Gastrocnemius medialis (tissue), 4 donors: ENCODE measurements around the gene PYGO1. TPM values are rescaled to one million over a fixed set of nuclear protein-coding genes. Genes with fewer than 3 reads are reported as not detected.

Experiments used
- ATAC-seq, 2 donors: fragments of 150-250 bp; one replicate each; pipeline ENCODE4 v1.9.1; 2016
- DNase-seq, 2 donors: peaks; one replicate each; pipeline ENCODE4 v3.0.0-alpha.2; 2019
- H3K27ac ChIP-seq, 4 donors: fragments of 200-600 bp; sonication (generic); 1 replicate in 1 of 4; 2 replicates in 3 of 4; pipeline ENCODE4 v1.5.1; 2016 to 2018; ENCODE audit warnings: mild to moderate bottlenecking in 2 of 4, moderate library complexity in 1 of 4
- H3K27me3 ChIP-seq, 3 donors: fragments of 200-600 bp; sonication (generic) in 2 of 3; 1 replicate in 1 of 3; 2 replicates in 2 of 3; pipeline versions ENCODE4 v1.5.1 to v1.6.0; 2016 to 2019; ENCODE audit warnings: mild to moderate bottlenecking in 1 of 3, moderate library complexity in 1 of 3
- H3K36me3 ChIP-seq, 2 donors: fragments of 200-600 bp; sonication (generic) in 1 of 2; one replicate each; pipeline ENCODE4 v1.5.1; 2017 to 2018
- H3K4me1 ChIP-seq, 2 donors: fragments of 200-600 bp; sonication (generic) in 1 of 2; one replicate each; pipeline ENCODE4 v1.5.1; 2016 to 2017; ENCODE audit warnings: mild to moderate bottlenecking in 2 of 2
- H3K4me3 ChIP-seq, 4 donors: fragments of 200-600 bp; sonication (generic) in 3 of 4; 1 replicate in 1 of 4; 2 replicates in 3 of 4; pipeline ENCODE4 v1.5.1; 2016 to 2019; ENCODE audit warnings: mild to moderate bottlenecking in 2 of 4
- H3K9me3 ChIP-seq, 3 donors: fragments of 200-600 bp; sonication (generic) in 2 of 3; 1 replicate in 1 of 3; 2 replicates in 2 of 3; pipeline ENCODE4 v1.5.1; 2016 to 2019
- POLR2A ChIP-seq, 2 donors: fragments of 450-650 bp; IDR thresholded peaks; one replicate each; pipeline ENCODE4 v1.6.1; 2017; ENCODE audit warnings: antibody characterized with exemption in 2 of 2, mild to moderate bottlenecking in 2 of 2, moderate library complexity in 2 of 2
- in situ Hi-C, 4 donors: fragments of 200-750 bp; cut with MboI; loops; one replicate each; pipeline versions ENCODE4 v1.15.0 to v1.8.0; 2017; ENCODE audit warnings: low sequenced_read_pairs in 4 of 4
- intact Hi-C: fragments of 100-400 bp; cut with DNase I; formaldehyde crosslinking; loops from one replicate; pipeline ENCODE4 v1.15.1; 2023; ENCODE audit warnings: low total_unique reads
- total RNA-seq, 4 donors: library from RNA; depleted of rRNA; stranded (reverse); fragments of >200 nt; gene quantifications; one replicate each; pipeline versions ENCODE4 v1.1.0 to v1.2.3, GENCODE V29; 2016
- TF ChIP-seq, protein P1 (sequence below), 5 experiments: fragments of 450-650 bp in 3 of 5; fragments of 200-600 bp in 2 of 5; sonication (generic) in 2 of 5; IDR thresholded peaks in 4 of 5; conservative IDR thresholded peaks in 1 of 5; 1 replicate in 4 of 5; 2 replicates in 1 of 5; pipeline ENCODE4 v1.5.1; 2016 to 2019; ENCODE audit warnings: antibody characterized with exemption in 5 of 5, mild to moderate bottlenecking in 3 of 5, moderate library complexity in 3 of 5

PYGO1 gene
- total RNA-seq, 4 donors from 2014 or later = 26.7 to 39.1 (median 32.3) TPM

DNA sequence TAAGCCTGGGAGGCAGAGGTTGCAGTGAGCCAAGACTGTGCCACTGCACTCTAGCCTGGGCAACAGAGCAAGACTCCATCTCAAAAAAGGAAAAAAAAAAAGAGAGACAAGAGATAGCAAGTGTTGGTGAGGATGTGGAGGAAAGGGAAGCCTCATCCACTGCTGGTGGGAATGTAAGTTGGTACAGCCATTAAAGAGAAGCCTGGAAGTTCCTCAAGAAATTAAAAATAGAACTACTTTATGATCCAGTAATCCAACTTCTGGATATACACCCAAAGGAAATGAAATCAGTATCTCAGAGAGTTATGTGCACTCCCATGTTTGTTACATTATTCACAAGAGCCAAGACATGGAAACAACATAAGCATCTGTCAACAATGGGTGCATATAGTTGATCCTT is 14.9 kb downstream of the PYGO1 start:
- intact Hi-C loops (no loop called here), in situ Hi-C loops (no loop called here)
- ATAC-seq = no peak
- H3K9me3 ChIP-seq = no peaks in the 10 kb centered on the region
- TF ChIP-seq, protein P1, sequence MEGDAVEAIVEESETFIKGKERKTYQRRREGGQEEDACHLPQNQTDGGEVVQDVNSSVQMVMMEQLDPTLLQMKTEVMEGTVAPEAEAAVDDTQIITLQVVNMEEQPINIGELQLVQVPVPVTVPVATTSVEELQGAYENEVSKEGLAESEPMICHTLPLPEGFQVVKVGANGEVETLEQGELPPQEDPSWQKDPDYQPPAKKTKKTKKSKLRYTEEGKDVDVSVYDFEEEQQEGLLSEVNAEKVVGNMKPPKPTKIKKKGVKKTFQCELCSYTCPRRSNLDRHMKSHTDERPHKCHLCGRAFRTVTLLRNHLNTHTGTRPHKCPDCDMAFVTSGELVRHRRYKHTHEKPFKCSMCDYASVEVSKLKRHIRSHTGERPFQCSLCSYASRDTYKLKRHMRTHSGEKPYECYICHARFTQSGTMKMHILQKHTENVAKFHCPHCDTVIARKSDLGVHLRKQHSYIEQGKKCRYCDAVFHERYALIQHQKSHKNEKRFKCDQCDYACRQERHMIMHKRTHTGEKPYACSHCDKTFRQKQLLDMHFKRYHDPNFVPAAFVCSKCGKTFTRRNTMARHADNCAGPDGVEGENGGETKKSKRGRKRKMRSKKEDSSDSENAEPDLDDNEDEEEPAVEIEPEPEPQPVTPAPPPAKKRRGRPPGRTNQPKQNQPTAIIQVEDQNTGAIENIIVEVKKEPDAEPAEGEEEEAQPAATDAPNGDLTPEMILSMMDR (IDR thresholded peaks at IDR 0.05 in 4 of 5, conservative IDR thresholded peaks at IDR 0.05 in 1 of 5) = no peak
- TF ChIP-seq POLR2A (IDR thresholded peaks at IDR 0.05) = no peak
- H3K27me3 ChIP-seq = no peaks in the 10 kb centered on the region
- H3K36me3 ChIP-seq = no peaks in the 10 kb centered on the region
- H3K4me1 ChIP-seq = peaks cover 26 to 27% of the 10 kb centered on the region in 2 donors
- H3K27ac ChIP-seq = peak overlapping the region; percentile 26 to 54 (median 44)
- no peak for DNase-seq
- H3K4me3 ChIP-seq = no peak overlapping the region

DNA sequence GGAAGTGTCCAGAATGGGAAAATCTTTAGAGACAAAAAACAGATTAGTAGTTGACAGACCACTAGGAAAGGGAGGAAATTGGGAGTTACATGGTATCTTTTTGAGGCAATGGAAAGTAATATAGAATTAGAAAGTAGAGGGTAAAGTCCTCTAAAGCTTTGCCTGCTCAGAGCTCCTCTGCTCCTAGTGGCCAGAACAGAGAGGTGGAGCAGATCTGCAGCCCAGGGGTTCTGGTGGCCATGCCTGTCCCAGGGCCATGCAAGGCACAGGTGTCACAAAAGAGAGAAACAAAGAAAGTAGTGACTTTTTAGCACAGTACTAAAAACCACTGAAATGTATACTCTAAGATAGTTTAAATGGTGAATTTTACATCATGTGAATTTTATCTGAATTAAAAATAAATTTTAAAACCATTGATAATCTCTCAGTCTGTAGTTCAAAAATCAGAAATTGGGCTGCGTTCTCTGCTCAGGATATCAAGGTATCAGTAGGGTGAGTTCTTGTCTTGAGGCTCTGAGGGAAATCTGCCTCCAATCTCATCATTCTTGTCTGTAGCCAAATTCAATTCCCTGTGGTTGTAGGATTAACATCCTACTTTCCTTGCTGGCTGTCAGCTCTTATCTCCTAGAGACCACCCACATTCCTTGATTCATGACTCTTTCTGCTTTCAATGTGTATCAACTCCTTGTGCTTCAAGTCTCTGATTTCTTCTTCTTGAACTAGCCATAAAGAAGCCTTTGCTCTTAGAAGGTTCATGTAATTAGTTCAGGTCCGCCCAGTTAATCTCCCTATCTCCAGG is 23.6 kb downstream of the PYGO1 start:
- Histone ChIP-seq H3K36me3 (no peaks in the 10 kb centered on the region), H3K4me1 (no peaks in the 10 kb centered on the region), H3K27me3 (no peaks in the 10 kb centered on the region), H3K4me3 (no peak overlapping the region), H3K27ac (no peak overlapping the region), H3K9me3 (no peaks in the 10 kb centered on the region)
- no peak for TF ChIP-seq POLR2A (IDR thresholded peaks at IDR 0.05)
- TF ChIP-seq, protein P1 (IDR thresholded peaks at IDR 0.05 in 4 of 5, conservative IDR thresholded peaks at IDR 0.05 in 1 of 5) = no peak
- intact Hi-C loops = no loop called here
- in situ Hi-C loops = no loop called here
- DNase-seq = no peak
- no peak for ATAC-seq

DNA sequence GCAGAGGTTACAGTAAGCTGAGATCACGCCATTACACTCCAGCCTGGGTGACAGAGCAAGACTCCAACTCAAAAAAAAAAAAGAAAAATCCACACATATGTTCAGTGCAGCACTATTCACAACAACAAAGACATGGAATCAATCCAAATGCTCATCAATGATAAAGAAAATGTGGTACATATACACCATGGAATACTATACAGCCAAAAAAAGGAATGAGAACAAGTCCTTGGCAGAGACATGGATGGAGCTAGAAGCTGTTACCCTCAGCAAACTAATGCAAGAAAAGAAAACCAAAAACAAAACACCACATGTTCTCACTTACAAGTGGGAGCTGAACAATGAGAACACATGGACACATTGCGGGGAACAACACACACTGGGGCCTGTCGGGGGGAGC is 25.5 kb downstream of the PYGO1 start:
- Histone ChIP-seq H3K9me3 (no peaks in the 10 kb centered on the region), H3K36me3 (no peaks in the 10 kb centered on the region), H3K4me1 (no peaks in the 10 kb centered on the region), H3K4me3 (no peak overlapping the region), H3K27ac (no peak overlapping the region), H3K27me3 (no peaks in the 10 kb centered on the region)
- in situ Hi-C loops = no loop called here
- ATAC-seq = no peak
- TF ChIP-seq POLR2A (IDR thresholded peaks at IDR 0.05) = no peak
- TF ChIP-seq, protein P1 (IDR thresholded peaks at IDR 0.05 in 4 of 5, conservative IDR thresholded peaks at IDR 0.05 in 1 of 5) = no peak
- DNase-seq = no peak
- intact Hi-C loops = no loop called here

- H3K27me3 ChIP-seq = no peaks in the 10 kb centered on the region
- H3K36me3 ChIP-seq = no peaks in the 10 kb centered on the region
- no peaks in the 10 kb centered on the region for H3K9me3 ChIP-seq
- TF ChIP-seq POLR2A (IDR thresholded peaks at IDR 0.05) = no peak
- TF ChIP-seq, protein P1 (IDR thresholded peaks at IDR 0.05 in 4 of 5, conservative IDR thresholded peaks at IDR 0.05 in 1 of 5) = no peak
- H3K4me3 ChIP-seq = no peak overlapping the region
- in situ Hi-C loops (no loop called here), intact Hi-C loops (no loop called here)
- no peak overlapping the region for H3K27ac ChIP-seq
- ATAC-seq (no peak), DNase-seq (no peak)
- H3K4me1 ChIP-seq = peaks cover 5 to 7% of the 10 kb centered on the region in 2 donors
Observed at GRCh38 chr15:55555089-55555488, 33.1 kb downstream of the PYGO1 start.
